Measurements from ENCODE around the gene MYO1E.
"Not testable (repeated sequence)": the region's sequence is repeated elsewhere in the genome, so short reads cannot be mapped to it uniquely, and the experiment has no call there.

The MYO1E gene

DNA sequence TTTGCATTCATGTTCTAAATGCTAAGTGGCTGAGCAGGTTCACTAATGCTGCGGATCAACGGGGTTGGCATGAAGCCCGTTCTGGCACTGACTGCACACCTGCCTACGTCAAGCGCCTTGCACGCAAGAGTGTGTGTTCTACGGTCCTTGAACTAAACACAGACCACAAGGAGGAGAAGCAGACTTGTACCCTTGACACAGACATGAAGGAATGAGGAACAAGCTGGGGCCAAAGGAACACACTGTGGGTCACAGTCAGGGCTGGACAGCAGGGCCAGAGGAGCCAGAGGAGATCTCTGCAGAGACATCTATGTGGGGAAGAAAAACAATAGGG is 214.0 kb downstream of the MYO1E start:
- DNase-seq = peak; percentile 9

DNA sequence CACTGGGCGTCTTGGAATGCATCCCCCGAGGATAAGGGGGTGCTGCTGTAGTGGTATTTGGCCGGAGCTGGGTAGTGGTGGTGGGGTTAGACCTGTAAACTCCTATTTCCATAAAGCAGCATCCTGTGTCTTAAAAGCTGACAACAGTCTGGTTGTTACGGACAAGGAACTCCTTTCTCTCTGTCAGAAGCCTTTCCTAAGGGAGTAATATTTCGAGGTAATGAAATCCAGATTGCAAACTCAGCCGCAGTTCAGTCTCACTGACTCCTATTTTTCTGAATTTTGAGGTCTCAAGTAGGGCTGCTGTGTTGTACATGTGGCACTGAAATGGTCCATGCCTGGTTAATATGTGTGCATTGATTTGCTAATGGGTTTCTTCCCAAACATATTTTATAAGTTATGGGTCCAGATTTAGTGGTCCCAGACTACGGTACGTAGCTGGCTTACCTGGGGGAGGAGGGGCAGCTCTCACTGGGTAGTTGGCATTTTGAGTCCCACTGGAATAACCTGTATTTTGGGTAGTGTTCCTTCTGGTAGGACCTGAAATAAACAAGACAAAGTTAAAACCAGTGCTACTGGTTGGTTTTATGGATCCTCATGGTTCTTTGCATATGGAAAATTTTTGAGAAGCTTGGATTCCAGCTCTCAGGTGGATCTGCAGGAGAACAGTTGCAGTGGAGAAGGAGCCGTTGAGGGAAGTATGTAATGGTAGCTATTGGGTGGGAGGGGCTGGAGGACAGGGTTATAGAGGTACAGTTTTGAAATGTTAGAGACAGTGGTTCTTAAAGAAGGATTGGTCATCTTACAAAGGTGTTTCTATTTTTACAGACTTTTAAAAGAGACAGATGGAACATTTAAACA is 214.6 kb downstream of the MYO1E start:
- no peak for DNase-seq

DNA sequence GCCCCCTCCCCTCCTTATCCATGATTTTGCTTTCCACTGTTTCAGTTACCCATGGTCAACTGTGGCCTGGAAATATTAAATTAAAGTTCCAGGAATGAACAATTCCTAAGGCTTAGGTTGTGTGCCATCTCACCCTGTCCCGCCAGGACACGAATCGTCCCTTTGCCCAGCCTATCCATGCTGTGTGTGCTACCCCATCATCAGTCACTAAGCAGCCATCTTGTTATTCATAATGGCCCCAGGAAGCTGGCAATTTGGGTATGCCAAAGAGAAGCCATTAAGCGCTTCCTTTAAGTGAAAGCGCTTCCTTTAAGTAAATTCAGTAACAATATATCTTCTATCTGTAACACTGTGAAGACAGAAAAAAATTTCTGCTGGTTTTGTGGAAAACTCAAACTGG is 215.3 kb downstream of the MYO1E start:
- no peak for DNase-seq

DNA sequence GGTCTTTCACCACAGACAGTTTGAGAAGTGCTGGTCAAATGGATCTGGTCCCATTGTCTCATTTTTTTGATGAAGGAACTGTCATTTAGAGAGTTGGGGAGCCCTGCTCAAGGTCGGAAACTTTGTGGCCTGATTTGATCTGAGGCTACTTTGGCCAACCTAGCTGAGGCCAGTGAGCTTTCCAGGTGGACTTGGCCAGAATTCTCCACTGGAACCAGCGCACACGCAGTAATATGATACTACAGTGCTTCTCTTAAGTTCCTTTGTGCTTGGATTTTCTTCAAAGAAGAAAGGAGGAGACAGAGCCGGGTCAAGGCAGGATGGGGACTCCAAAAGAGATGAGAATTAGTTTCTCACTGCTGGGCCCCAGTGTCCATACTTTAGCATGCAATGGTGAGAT is 217.2 kb downstream of the MYO1E start:
- DNase-seq = no peak

DNA sequence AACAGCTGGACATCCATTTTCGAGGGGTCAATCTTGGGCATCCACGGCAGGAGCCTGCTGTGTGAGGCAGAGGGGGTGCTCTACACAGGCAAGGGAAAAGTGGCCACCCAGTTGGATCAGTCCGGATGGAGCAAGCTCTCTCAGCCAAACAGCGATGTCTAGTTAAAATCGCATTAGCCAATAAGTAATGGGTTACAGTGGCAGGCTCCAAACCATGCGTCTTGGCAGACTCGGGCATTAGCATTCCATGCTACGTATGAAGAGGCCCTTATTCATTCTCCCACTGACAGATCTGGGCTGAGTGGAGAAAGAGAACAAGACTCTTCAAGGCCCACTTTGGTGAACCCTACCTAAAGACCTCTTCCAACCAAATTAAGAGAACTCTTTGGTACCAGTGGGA is 218.4 kb downstream of the MYO1E start:
- no peak for DNase-seq

DNA sequence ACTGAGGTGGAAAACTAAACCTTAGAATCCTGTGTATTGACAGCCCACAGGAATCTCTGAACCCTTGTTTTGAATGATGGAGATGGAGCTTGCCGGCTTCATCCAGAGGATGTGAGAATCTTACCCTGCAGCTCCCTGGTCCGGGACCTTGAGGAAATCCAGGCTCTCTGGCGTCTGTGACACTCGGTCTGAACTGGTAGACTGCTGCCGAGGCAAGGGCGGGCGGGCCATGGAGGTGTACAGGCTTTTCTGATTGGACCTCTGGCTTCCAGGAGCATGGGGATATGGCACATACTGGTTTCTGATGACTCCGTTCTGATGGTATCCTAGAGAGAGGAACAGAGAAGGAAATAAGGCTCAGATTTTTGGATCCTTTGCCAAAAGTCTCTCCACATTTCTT is 219.2 kb downstream of the MYO1E start:
- DNase-seq = no peak

DNA sequence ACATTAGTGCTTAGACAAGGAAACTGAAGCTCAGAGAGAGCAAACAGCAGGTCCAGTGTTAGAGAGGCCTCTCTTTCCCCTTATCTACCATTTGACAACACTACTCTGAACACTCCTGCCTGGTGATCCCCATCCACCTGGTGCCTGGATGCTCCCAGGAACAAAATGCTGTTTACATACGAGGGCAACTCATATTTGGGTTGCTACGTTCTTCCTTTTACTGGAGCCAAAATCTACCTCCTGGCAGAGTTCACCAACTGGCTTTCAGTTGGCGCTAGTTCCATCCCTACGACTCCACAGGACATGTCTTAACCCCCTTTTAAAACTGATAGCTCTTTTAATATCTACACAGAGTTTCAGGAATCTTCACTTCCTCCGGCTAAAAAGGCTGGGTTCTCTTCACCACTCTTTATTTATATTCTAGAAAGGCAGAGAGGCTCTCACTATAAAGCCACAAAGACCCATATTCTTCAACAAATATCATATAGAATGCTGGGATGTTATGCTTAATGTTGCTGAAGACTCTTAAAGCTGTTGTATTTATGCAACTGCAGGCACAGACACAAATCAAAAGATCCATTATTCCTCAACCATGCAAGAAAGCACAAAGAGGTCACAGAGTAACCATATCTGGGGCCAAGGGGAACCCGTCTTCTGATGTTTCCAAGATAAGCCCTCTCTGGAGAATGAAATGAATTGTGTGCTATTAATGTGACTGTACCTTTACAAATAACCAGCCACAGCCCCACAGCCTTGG is 219.8 kb downstream of the MYO1E start:
- DNase-seq = no peak

DNA sequence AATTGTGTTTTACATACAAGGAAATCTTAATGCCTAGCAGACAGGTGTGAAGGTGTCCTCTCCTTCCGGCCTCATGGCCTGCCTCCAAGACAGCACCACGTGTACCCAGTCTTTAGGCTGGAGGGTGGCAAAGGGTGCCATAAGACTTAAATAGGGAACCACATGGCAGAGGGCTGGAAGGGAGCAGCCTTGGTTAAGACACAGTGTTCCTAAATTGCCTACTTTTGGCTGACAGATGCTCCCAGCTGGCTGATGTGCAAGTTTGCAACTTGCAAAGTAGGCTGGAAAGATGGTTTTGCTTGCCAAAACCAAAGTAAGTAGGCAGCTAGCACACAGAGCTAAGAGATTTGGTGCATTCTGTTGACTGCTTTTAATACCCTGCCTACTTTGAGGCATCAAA is 222.5 kb downstream of the MYO1E start:
- DNase-seq = no peak

DNA sequence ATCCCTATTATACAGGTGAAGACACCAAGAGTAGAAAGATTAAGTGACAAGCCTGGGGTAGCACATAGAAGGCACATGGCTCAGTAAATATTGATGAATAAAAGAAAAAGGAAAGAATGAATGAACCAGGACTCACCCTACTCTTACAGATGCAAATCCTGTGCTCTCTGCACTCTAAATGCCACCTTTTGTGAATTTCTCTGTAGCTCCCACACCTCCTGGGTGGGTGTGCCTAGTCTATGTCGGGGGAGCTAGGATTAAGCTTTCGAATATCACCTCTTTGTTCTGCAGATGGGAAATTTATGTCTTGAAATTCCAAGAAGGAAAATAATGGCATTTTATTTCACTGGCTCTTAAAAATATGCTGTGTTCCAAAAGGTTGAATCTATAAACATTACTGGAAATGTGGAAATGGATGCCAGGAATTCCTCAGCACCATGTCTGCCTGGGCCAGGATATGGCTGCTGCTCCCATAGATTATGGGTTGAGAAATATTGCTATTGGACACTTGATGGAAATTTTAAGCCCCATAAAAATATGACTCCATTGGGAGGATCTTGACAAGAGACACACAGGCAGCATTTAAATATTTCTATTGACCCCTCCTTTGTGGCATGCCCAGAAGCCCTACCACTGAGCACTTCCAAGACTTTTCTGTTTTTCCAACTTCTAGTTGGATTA is 224.4 kb downstream of the MYO1E start:
- no peak for DNase-seq

DNA sequence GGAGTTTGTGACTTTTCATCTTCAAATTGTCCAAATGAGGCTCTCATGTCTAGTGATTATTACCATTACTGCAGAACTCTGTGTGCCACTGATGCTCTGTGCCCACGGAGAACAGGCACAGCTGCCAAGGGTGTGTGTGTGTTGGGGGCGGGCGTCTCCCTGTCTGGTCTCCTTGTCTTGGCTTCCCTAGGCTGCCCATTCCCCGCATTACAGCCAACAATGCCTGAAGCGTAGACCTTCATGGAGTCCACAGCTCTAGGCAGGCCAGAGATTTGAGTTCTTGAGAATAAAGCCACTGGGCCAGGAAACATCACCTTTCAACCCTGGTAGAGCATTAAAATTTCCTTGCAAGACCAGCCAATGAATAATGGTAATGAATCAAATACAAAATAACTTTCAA is 225.0 kb downstream of the MYO1E start:
- no peak for DNase-seq

DNA sequence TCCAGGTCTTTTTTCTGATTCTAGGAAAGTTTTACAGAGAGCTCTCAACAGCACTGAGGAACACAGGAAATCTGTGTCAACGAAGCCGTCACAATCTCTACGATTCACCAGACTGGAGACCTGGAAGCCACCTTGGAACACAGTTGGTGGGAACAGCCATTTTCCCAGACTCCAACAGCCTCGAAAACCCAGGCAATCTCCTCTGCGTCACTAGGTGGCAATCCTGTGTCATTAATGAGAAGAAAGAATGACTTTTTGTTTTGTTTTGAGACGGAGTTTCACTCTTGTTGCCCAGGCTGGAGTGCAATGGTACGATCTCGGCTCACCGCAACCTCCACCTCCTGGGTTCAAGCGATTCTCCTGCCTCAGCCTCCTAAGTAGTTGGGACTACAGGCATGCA is 228.1 kb downstream of the MYO1E start:
- DNase-seq = peak; percentile 37

DNA sequence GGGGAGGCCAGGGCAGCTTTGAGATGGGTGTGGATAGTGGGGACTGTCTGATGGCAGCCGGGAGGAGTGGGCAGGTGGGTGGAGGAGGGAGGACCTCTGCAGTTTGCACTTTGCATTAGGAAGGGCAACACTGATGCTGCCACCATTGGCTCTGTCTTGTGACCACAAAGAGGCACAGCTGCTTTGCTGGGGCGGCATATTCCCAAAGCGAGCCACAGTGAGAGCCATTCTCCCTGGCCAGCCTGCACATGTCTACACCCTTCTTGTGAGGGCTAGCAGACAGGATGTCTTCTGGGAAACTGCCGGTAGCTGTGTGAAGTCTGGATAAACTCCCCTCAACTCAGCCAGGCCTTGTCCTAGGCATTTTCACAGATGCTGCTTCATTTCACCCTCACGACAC is 229.4 kb downstream of the MYO1E start:
- DNase-seq = no peak

DNA sequence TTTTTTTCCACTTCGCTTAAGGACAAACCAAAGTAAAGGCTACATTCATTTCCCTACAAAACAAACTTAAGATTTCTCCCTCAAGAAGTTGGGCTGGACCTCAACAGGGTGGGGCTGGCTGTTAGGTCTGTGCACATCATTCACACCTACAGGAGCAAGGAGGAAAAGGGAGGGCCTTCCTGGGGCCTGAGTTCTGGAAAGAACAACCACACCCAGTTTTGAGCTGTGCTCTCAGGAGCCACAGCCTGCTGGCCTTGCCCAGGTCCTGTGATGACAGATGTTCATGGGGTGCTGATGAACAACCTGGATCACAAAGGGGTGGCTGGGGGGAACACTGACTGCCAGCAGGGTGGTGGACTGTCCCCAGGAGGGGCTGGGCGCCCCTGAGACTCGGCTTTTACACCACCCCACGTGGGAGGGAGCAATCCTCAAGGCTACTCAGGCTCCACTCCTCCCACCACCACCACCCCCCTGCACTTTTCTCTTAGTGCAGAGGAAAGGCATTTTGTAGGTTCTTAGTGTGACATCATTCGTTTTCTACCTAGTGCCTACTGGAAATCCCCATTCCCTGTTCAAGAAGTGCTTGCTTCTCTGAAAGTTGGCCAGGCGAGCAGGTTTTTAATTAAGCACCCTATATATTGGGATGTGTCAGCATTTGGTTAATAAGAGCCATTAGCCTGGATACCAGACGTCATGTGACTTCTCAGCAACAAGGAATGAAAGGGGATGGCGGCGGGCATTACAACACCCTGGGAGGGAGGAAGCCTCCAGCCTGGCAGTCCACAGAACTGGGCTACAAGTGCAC is 232.0 kb downstream of the MYO1E start:
- no peak for DNase-seq

DNA sequence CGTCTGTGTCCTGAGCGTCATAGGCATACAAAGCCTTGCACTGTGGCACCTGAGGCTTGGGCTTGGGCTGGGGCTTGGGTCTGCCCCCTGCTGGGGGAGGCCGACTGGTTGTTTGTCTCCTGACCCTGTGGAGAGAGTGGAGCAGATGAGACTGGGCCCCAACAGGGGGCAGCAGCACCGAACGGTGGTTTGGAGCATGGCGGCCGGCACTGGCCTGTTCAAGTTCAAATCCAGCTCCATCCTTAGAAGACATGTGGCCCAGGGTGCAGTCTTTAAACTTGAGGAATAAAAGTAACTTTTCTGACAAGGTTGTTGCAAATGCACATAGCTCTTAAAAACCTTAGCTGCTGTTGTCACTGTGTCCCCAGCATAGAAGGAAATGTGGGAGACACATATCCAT is 234.4 kb downstream of the MYO1E start:
- peak; percentile 83 for DNase-seq

DNA sequence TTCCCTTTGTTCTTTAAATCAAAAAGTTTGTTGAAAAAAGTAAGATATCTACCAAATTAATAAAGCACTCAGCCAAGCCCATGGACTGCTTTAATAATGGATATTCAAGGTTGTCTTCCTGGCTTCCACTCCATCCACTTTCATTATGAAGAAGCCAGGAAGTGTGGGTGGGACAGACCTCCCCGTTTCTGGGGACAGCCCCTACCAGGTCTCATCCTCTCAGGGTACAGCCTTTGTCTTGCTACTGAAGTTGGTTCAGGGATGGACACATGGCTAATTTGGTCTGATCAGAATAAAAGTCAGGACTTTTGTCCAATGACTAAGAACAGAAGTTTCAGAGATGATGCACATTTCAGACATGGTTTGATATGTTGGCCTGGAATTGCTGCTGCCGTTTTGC is 235.1 kb downstream of the MYO1E start:
- DNase-seq = no peak

DNA sequence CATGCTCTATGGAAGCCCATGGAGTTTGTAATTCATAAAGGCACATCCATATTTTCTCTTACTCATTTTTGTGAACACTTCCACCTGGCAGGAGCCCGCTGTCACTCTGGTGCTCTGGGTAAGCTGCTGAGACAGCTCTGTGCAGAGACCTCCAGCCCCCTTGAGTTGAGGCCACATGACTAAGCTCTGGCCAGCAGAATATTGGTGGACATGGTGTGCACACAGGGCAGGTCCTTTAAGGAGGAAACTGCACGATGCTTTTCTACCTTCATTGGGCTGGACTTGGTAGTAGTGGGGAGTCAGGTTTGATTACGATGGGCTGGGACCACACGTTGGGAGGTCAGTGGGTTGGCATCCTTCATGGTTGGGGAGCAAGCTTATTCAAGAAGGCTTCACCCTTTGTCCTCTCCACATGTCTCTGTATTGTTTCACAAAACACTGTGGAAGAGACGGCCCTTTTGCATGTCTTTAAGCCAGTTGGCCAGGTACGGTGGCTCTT is 238.7 kb downstream of the MYO1E start:
- DNase-seq = no peak

DNA sequence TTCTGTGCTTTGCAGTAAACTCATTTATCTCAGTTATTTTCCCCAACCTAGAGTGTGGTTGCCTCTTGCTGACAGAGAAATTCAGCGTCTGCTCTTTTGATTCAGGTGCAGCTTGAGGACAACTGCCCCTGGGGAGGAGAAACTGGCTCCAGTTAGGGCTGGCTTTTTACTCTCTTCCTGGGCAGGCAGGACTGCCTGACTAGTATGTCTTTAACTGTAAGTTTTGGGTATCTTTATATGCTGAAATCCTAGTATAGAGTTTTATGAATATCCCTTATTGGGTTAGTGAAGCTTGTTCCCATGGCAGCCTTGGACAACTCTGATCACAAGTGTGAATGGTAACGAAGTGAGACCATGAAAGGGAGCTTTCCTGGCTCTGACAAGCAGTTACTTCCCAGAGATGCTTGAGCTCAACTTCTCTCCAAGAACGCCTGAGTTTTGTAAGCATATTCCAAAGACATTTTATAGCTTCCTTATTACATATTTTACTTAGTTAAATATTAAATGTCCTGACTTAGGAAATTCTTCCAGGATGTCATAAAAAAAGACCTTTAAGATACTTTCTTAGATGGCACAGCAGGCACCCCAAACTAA is 240.6 kb downstream of the MYO1E start:
- no peak for DNase-seq

DNA sequence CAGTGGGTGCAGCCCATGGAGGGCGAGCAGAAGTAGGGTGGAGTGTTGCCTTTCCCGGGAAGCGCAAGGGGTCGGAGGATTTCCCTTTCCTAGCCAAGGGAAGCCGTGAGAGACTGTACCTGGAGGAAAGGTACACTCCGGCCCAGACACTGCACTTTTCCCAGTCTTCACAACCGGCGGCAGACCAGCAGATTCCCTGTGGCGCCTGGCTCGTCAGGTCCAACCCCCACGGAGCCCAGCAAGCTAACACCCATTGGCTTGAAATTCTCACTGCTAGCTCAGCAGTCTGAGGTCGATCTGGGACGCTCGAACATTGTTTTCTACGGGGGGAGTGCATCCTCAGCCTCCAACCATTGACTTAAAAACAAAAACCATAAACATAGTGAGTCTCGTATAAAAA is 241.2 kb downstream of the MYO1E start:
- DNase-seq = no peak

DNA sequence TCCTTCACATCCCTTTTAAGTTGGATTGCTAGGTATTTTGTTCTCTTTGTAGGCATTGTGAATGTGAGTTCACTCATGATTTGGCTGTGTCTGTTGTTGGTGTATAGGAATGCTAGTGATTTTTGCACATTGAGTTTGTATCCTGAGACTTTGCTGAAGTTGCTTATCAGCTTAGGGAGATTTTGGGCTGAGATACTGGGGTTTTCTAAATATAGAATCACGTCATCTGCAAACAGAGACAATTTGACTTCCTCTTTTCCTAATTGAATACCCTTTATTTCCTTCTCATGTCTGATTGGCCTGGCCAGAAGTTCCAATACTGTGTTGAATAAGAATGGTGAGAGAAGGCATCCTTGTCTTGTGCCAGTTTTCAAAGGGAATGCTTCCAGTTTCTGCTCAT is 245.4 kb downstream of the MYO1E start:
- DNase-seq = peak; percentile 43

DNA sequence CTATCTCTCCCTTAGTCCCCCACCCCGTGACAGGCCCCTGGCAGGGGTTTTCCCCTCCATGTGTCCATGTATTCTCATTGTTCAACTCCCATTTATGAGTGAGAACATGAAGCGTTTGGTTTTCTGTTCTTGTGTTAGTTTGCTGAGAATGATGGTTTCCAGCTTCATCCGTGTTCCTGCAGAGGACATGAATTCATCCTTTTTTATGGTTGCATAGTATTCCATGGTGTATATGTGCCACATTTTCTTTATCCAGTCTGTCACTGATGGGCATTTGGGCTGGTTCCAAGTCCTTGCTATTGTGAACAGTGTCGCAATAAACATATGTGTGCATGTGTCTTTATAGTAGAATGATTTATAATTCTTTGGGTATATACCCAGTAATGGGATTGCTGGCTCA is 247.0 kb downstream of the MYO1E start:
- not testable (repeated sequence) for DNase-seq

DNA sequence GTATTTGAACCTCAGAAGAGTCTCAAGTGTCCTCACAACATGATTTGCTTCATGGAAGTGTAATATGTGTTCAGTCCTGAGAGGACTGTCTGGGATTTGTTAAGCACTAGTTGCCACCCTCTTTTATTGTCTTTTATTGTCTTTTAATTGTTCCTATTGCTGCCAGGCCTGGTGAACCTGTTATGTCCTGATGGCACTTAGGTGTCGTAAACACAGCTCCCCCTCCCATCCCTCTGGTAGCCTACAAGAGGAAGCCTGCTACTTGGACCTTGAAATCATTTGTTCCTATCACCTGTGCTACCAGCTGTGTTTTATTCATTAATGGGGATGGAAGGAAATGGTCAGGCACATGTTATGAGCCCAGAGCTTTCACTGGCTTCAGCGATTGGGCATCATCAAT is 248.4 kb downstream of the MYO1E start:
- no peak for DNase-seq

DNA sequence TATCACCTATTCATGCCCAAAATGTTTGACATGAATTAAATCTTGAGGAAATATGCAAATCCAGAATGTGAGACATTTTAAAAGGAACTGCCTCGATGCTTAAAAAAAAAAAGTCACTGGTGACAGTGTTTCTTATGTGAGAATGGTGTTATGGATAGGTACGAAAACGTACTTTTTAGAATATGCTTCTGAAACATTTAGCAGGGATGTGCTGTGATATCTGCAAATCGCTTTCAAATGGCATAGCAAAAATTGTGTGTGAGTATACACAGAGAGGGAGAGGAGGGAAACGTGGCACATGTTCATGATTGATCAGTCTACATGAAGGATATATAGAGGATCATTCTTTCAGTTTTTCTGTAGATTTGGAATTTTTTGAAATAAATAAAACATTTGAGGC is 251.7 kb downstream of the MYO1E start:
- DNase-seq = no peak

DNA sequence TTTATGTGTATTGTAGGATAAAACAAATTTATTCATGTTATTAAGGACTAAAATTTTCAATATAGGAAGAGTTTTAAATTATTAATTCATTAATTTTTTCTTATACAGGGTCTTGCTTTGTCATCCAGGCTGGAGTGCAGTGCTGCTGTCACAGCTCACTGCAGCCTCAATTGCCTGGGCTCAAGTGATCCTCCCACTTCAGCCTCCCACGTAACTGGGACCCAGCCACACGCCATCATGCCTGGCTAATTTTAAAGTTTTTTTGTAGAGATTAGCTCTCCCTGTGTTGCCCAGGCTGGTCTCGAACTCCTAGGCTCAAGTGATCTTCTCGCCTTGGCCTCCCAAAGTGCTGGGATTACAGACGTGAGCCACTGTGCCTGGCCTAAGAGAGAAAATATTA is 253.0 kb downstream of the MYO1E start:
- DNase-seq = no peak

Data from hematopoietic multipotent progenitor cell treated with erythropoietin and hydrocortisone succinate and interleukin-3 and kit ligand, for 4 days (in vitro differentiated cells).